OCI-LY3 (cell line): Measurements from ENCODE around the gene PTPRN2.

Experiments
- CTCF ChIP-seq: fragments of 200-600, 300-600 bp; sonication (generic); IDR thresholded peaks from 2 replicates; pipeline ENCODE4 v1.5.1; 2014; ENCODE audit warnings: antibody characterized with exemption, low read length, low read depth
- EZH2phosphoT487 ChIP-seq: fragments of 200-600 bp; shearing (Covaris generic); IDR thresholded peaks from 2 replicates; pipeline ENCODE4 v1.6.1; 2018; ENCODE audit warnings: antibody characterized with exemption, mixed run types, low read depth

GRCh38 chr7:157542068-157543021 lies 1045.3 kb downstream of the PTPRN2 start:
- no peak for TF ChIP-seq CTCF
- no peak for TF ChIP-seq EZH2phosphoT487
